Amygdala (tissue), 56 donors: Measurements from ENCODE around the gene FSTL4.

ENCODE experiments used
- DNase-seq, 56 donors: peaks; one replicate each; lab custom pipeline; 2025; lab: John Stamatoyannopoulos, UW

The FSTL4 gene

DNA sequence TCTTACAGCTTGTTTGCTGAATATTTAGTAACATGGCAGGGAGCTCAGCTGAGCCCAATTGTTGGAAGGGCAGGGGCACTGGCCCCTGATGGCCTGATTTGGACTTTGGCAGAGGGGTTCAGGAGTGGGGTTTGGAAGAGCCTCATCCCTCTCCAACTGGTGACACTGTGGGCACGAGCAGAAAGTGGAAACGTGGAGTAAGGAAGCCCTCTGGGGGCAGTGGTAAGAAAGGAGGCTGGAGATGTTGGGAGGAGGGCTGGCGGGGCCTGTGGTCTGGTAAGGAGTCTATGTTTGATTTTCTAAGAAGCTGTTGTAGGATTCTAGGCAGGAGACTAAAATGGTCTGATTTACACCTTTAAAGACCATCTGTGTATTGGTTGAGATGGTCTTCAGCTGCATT lies 351.6 kb downstream of the FSTL4 start:
- DNase-seq = no peak

DNA sequence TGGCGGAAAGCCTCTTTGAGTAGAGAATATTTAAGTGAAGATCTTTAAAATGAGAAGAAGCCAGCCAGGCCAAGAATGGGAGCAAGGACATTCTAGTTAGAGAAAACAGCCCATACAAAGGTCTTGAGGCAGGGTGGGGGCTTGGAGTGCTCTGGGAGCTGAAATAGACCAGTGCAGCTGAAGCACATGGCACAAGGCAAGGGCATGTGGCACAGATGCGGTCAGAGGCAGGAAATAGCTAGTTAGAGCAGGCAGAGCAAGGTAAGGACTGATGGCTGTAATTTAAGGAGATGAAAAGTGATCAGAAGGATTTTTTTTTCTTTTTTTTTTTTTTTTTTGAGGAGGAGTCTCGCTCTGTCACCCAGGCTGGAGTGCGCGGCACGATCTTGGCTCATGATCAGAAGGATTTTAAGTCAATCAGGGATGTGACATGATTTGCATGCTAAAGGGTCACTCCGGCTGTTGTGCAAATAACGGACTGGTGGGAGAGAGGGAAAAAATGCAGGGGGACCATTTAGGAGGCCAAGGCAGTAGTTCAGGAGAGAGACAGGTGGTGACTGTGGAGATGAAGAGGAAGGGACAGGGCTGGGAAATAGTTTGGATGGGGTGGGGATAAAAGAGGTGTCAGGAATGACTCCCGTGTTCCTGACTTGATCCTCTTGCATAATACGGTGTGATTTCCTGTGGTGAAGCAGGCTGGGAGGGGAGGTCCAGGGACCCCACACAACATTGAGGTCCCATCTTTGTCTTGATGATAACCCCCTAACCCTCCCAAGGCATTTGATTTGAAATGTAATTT lies 352.9 kb downstream of the FSTL4 start:
- DNase-seq = no peak

DNA sequence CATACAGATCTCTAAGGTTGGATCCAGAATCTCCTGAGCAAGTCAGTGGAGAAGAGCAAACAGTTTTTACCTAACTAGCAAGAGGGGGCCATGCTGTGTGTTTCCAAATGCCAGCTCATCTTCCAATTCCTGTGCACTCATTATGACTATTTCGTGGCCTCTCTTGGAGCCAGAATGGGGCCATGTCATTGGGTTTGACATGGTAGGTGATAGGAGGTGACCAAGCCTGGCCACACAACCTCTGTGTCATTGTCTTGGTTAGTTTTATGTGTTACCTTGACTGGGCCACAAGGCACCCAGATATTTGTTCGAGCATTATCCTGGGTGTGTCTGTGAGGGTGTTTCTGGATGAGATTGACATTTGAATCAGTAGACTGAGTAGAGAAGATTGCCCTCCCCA lies 354.4 kb downstream of the FSTL4 start:
- DNase-seq = no peak

DNA sequence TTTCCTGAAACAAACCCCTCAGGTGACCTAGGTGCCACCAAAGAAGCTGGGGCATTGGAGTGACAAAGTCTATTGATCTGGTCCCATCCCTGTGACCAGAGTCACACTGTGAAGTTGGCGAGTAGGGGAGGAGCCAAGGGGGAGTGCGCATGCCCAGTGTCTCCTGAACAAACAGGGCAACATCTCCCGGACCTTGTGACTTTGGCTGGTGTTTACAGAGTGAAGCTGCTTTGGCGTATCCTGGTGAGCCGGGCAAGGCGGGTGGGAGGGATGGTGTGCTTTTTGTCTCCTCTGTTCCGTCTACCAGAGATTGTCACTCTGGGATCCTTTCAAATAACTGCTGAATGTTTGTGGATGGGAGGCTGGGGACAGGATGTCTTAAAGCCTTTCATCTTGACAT lies 356.1 kb downstream of the FSTL4 start:
- DNase-seq = no peak

DNA sequence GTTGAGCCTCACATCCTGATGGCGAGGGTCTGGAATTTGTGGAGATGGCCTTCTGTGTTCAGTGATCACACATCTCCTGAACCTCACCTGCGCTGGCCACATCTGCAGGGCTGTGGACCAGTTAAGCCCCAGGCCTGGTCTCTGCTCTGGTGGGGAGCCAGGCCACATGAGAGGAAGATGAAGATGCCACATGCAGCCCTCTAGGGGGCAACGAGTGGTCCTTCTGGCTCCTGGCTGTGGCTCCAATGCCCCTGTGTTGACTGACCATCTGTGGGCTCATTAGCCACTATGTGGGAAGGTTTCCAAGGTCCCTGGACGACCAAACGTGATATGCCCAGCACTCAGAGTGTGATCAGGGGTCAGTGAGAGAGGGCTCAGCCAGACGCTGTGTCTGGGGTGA lies 357.5 kb downstream of the FSTL4 start:
- DNase-seq = no peak

DNA sequence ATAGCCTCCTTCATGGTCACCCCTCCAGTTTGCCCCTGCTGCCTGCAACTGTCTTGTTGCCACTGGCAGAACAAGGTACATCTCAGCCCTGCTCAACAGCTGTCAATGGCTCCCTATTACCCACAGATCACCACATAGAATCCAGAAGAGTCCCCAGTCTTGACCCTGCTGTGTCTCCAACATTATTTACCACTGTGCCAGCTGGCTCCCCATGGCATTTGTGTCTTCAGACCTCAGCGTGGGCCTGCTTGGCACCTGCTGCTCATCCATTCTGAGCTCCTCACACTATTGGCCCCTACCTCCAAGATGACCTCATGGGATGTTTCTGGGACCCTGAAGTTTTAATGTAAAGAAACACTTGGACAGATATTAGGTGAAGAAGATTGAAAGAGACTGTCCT lies 358.7 kb downstream of the FSTL4 start:
- no peak for DNase-seq

DNA sequence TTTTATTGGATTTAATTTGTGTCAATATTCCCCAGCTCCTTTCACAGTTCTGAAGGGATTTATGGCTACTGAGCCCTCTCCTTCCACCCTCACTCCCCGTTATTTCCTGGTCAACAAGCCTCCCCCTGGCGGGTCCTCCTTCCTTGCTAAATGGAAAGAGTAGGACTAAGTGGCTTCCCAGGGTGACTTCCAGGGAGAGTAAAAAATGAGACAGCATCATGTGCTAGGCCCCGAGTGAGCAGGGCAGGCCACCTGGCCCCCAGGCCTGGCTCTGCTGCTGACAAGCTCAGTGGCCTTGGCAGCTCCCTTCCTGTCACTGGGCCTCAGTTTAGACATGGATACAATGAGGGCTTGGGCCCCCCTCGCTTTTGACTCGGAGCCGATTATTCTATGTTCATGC lies 359.3 kb downstream of the FSTL4 start:
- DNase-seq = no peak

DNA sequence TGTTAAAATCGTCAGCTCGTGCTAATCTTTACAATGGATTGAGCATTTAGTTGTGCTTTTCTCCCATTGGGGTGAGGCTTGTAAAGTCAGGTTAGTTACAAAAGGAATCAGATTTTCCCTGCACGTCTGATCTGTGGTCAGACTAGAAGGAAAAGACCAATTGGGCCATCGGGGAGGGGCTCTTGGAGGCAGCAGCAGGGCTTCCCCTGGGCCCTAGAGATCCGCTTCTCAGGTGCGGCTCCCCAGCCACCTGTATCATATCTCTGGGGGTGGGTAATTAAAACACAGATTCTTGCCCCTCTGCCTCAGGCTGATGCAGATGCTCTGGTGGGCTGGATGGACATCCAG lies 360.2 kb downstream of the FSTL4 start:
- DNase-seq = no peak

DNA sequence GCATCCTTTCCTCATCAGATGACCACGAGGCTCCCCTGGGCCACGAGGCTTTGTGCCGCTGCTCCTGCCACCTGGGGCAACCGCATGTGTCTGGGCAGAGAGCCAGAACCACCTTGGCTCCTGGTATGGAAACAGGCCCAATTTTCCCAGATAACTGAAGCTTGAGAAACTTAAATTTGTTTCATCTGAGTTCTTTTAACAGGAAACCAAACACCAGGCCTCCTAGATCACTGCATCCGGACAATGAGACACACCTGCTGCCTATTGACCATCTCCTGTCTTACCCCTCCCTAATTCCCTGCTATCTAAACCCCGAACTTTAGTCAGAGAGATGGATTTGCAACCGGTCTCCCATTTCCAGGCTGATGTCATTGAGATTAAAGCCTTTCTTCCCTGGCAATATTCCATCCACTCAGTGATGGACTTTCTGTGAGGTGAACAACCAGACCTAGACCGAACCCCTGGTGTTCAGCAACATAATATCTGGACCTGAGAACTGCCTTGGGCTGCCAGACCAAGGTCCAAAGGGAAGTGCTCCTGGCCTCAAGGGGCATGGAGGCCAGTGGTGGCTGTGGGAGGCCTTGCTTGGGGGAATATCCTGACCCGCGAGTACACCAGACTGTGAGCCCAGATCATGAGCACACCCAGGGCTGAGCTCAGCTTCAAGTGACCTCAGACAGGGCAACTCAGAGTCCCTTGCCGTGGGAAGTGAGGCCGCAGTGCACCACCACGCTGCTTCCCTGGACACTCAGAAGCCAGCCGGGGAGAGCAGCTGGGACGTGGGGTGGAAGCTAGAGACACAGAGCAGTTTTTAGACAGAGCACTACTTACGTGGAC lies 360.8 kb downstream of the FSTL4 start:
- DNase-seq = no peak

DNA sequence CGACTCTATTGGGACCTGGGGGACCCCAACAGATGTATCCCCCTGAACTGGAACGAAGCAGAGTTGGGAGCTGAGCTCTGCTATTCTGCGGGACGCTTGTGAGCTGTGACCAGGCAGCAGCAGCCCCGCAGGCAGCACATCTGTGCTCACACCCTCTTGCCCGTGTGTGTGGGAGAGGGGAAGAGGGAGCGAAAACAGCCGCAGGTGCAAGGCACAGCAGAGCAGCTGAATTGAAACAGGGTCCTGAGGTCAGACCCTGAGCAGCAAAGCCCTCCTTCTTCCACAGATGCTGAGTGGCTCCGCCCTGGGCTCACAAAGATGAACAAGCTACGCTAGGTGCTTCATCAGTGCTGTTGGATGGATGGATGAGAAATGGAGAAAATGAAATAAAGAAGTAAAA lies 361.8 kb downstream of the FSTL4 start:
- no peak for DNase-seq

DNA sequence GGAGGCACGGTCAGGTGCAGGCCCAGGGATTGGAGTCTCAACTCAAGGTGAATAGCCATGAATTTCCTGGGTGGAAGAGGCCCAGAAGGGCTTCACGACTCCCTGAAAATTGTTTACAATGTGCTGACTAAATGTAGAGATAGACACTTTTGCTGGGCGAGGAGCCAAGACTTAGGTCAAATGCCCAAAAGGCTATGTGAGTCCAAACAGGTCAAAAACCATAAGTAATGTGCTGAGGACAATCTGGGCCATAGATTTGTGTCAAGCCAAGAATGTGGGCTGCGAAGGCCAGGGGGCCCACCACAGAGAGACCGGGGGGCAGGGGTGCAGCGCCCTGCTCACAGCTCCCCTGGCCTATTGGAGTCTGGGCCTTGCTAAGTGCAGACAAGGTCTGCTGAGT lies 362.7 kb downstream of the FSTL4 start:
- no peak for DNase-seq

DNA sequence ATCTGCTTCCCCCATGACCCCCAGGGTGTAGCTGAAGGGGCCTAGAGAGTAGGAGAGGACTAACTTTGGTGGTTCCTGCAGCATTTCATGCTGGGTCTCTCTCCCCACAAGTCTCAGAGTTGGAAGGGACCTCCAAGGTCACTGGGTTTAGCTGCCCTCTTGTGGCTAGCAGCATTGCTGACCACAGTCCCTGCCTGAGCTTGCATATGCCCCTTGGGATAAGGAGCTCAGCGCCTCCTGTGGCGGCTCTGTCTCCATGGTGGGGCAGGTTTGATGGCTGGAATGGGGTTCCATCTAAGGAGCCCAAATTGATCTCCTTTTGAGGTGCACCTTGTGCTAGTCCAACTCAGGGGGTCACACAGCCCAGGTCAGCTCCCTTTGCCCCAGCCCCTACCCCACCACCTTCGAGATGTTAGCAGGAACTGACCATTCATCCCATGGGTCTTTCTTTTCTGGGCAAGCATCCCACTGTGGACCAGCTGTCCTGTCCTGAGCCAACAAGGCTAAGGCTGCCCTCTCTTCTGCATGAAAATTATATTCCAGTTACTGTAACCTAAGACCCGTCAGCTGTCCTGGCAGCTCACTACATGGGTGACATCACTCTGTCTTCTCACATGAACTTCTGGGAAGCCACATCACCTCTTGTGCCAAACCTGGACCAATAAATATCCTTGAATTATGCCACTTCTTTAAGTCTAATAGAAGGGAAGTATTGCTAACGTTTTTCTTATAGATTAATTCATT lies 364.3 kb downstream of the FSTL4 start:
- peak in 9 of 56 donors; percentile 9 to 15 (median 14) for DNase-seq

DNA sequence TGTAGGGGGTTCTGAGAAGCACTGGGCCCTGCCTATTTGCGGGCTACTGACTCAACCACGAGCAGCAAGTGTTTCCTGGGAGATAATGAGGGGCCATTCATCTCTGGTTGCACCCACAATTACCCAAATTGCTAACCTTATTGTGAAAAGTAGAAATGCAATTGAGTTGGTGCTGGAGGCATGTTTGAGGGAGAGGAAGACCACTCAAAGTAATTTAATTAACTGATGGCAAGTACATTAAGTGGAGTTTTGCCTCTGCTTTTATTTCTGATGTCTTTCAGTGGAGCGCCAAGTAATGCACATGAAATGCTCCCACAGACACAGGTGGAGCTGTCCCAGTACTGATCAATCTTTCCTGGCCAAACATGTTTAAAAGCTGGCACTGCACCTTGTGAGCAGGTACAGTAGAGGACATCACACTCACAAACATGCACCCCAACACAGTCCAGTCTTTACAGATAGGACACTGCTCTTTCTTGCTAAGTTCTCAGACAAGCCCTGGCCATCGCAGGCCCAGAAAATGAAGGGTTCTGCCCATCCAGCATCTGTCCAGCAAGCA lies 365.1 kb downstream of the FSTL4 start:
- no peak for DNase-seq

DNA sequence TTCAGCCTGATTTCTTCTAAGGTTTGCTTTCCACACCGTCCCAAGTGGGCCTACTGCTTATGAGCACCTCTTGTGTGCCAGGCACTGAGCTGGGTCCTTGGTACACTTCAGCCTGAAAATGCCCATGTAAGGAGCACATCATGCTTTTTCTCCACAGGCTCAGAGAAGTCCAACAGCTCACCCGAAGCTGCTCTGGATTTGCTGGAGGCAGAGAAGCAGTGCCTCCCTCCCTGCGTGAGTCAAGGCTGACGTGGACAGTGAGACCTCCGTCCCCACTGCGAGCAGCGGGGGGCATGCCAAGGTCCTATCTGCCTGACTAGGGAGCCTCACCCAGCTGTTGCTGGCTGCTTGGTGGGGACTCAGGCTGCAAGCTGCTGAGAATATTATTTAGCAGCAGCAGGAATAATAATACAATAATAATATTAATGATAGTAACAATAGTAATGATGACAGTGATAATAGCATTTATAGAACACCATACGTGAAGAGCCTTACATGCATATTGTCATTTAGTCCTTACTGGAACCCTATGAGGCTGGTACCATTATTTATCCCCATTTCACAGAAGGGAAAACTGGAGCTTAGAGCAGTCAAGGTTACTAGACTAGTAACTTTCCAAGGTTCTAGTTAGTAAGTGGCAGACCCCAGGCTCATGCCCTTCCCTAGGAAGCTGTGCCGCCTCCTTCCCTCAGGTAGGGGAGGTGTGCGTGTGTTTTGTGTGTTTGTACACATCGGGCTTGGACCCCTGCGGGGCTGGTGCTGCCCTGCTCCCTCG lies 365.8 kb downstream of the FSTL4 start:
- no peak for DNase-seq

DNA sequence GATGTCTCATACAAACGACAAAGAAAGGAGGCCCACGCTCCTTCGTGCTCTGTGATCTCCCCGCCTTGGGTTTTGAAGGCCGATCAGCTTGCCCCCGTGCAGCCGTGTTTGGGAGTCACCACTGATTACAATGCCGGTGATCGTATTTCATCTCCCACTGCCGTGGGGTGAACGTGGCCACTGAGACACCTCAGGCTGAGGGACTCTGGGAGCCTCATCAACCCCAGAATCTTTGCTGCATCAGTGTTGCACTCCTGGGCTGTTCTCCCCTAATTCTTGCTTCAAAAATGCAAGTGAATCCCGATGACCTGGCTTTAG lies 366.3 kb downstream of the FSTL4 start:
- no peak for DNase-seq

DNA sequence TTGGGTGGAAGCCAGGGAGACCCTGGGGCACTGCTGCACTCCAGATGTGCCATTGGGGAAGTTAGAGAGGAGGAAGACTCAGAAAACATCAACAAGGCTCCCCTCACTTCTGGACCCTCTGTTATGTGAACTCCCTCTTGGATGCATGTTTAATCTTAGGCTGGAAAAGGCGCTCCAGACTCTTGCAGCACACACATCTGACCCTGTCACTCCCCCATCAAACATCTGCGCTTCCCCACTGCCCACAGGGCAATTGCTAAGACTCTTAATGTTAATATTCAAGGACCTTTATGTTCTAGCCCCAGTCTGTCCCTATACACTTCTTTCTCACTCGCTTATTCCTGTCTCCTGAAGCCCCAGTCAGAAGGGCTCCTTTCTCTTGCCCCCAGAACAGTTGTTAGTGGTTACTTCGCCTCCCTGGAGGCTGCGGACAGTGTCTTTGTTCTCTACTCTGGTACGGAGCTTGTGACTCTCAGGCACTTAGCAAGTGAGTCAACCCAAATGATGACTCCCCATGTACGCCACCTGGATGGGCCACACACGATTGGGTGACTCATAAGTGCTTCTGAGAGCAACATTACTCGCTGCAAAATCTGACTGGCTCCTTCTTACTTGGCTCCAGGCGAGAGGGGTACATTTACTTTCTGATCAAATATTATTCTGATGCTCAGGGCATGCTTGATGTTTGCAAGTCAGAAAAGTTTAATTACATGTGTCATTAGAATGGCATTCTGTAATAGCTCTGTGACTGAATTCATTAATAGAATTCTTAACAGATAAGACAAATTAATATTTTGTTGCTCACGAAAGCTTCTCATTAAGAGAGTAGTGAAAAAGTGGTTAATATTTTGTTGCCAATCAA lies 366.9 kb downstream of the FSTL4 start:
- DNase-seq = peak in 13 of 56 donors; percentile 4 to 35 (median 16)

DNA sequence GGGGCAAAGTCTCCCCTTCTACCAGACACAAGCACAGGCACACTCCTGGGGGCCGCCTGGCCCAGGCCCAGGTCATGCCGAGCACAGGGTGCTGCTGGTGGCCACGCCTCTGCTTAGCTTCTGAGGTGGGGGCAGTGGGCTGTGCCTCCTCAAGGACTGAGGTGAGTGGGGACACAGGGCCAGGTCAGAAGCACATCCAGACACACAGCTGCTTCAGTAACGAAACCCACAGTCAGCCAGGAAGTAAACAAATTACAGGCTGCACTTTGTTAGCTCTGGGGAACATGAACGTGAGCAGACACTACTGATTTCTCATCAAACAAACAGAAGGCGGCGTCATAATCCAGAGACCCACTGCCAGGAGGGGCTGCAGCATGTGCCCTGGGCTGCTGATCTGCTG lies 368.1 kb downstream of the FSTL4 start:
- no peak for DNase-seq

DNA sequence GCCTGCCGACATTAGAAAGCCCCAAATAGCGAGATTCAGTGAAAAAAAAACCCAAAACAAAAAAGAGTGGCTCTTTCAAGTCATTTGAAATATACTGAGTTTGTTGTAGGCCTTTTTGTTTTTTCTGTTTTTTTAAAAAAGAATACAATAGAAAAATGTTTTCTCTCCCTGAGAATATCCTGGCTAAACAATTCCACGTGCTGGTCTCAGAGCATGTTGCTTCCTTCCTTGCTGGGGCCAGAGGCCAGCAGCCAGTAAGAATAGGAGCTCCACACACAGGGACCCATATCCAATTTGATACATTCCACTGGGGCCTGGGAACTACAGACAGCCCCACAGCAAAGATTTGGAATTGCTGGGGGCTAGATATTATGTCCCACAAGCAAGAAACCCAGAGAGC lies 369.1 kb downstream of the FSTL4 start:
- DNase-seq = no peak

DNA sequence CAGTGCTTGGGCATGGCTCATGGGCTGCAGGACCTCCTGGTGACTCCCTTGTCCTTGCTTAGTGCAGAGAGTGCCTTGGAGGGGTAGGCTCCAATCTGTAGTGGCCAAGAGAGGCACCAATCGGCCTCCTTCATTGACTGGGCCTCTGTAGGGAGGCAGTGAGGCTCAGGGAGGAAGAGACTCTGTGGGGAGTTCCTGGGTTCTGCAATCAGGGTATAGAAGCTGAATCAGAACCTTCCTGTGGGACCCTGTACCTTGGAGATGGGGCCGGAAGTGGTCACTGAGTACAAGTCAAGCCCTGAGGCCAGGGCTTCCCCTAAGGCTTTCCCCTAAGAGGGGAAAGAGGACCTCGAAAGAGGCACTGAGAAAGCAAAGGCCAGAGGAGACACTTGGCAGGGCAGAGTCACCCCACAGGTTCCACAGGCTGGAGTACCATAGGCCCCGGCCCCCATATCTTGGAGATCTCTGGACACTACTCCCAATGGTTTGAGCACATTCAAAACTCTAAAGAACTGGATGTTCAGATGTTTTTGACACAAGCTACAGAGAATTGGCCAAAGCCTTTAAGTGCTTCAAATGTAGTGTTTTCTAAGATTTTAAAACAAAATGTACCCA lies 370.0 kb downstream of the FSTL4 start:
- DNase-seq = no peak
